ENCODE data around the gene CNTN5.

Gene CNTN5

GRCh38 chr11:99630629-99631028, 609.9 kb downstream of the CNTN5 start:
- DNase-seq (ENCODE audit: low spot score) = no peak

DNA sequence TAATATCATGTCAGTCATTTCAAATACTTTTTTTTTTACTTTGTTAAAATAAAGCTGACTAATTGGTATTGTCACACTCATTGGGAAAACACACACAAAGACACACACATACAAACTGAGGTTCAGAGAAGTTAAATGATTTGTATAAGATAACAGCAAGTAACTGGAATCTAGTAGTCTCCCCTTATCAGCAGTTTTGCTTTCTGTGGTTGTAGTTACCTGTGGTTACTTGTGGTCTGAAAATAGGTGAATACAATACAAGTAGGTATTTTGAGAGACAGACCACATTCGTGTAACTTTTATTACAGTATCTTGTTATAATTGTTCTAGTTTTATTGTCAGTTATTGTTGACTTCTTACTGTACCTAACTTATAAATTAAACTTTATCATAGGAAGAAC, 610.9 kb downstream of the CNTN5 start:
- no peak for DNase-seq (ENCODE audit: low spot score)

DNA sequence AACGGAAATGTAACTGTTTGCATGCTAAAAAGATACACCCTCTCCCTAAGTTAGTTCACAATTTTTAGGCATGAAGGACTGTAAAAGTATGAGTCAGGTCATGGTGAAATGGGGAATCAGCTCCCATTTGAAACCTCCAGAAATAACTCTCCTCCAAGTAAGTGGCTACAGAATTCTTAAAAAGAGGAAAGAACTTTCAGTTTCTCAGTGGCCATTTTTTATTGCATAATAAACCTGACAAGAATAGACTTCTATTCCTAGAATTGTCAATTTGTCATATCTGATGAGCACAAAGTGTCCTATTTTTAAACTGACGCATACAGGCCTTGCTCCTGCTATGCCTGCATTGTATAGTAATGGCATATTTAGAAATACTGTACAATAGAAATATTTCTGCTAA, 612.2 kb downstream of the CNTN5 start:
- DNase-seq (ENCODE audit: low spot score) = no peak

DNA sequence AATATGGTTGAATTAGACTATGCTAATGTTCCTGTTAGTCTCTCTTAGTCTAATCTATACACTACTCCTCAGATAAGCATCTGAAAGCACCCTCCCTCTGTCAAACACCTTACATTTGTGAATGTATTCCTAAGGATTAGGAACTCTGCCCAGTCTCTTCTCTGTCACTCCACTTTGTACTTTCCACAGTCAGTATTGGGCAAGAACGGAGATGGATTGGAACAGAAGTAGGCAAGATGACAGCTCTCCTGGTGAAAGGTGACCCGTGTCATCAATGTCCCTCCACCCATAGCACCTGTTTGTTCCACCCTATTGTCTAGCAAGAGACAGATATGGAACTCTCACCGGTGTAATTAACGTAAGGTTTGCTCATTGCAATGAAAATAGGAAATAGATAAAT, 613.8 kb downstream of the CNTN5 start:
- DNase-seq (ENCODE audit: low spot score) = no peak

DNA sequence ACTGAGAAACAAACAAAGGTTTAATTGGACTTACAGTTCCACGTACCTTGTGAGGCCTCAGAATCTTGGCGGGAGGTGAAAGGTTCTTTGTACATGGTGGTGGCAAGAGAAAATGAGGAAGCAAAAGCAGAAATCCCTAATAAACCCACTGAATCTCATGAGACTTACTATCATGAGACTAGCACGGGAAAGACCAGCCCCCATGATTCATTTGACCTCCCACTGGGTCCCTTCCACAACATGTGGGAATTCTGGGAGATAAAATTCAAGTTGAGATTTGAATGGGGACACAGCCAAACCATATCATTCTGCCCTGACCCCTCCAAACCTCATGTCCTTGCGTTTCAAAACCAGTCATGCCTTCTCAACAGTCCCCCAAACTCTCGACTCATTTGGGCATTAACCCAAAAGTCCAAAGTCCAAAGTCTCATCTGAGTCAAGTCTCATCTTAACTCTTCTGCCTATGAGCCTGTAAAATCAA, 617.4 kb downstream of the CNTN5 start:
- DNase-seq (ENCODE audit: low spot score) = no peak

GRCh38 chr11:99640671-99641070, 619.9 kb downstream of the CNTN5 start:
- DNase-seq (ENCODE audit: low spot score) = no peak

DNA sequence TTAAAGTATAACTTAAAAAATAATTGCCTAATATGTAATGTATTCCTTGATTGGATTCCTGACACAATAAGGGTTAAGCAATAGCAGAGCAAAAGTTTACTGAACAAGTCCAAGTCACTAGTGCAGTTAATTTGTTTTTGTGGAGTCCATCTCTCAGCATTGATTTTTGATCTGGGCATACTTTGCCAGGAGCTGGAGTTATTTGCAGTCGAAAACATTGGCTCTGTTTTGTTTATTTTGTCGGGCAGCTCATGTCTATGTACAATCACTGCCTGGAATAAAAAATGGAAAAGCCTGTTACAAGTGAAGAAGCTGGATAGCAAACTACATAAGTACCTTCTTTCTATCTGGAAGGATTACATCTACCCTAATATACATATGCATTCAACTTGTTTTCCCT, 625.2 kb downstream of the CNTN5 start:
- no peak for DNase-seq (ENCODE audit: low spot score)

- DNase-seq (ENCODE audit: low spot score) = no peak
Measured at GRCh38 chr11:99670067-99670676, 649.4 kb downstream of the CNTN5 start.

DNA sequence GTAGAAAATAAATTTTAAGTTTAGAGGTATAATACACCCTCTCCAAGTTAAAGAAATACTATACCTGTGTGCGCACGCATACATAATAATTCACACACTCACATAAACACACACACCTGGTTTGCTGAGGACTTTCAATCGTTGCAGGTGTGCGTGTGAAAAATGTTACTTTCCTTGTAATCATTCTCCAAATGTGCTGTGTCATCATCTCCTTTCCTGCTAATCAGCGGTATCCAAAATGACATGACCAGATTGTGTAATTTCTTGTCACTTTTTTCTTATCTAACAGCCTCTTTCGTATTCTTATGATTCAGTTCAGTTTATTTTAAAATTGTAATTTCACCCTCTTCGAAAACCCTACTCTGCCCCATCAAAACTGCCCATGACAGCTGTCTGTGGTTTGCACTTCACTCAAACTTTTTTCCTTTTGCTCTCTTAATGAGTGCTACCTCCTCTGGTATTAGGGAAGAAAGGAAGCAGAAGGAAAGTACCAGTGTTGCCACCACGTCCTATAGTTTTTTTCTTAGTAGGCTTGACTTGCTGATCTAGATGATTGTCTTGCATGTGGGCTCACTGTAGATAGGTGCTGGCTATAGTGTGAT, 651.2 kb downstream of the CNTN5 start:
- DNase-seq (ENCODE audit: low spot score) = no peak

GRCh38 chr11:99676292-99676691, 655.5 kb downstream of the CNTN5 start:
- DNase-seq (ENCODE audit: low spot score) = no peak

- DNase-seq (ENCODE audit: low spot score) = no peak
Measured at GRCh38 chr11:99682171-99682570, 661.4 kb downstream of the CNTN5 start.

DNA sequence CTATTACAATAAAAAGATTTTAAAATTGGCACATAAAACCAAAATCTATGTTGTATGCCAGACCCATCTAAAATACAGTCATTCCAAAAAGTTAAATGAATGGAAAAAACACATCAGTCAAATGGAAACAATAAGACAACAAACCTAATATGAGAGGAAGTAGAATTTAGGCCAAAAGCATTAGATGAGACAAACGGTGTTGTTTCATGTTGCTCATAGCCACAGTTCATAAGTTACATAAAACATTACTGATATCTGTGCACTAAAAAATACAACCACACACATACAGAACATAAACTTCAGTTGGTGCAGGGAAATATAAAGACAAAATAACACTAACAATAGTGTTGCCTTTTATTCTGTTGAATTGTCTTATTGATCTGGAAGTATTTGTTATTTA, 661.9 kb downstream of the CNTN5 start:
- DNase-seq (ENCODE audit: low spot score) = no peak

- DNase-seq (ENCODE audit: low spot score) = no peak
Measured at GRCh38 chr11:99683933-99684332, 663.2 kb downstream of the CNTN5 start.

DNA sequence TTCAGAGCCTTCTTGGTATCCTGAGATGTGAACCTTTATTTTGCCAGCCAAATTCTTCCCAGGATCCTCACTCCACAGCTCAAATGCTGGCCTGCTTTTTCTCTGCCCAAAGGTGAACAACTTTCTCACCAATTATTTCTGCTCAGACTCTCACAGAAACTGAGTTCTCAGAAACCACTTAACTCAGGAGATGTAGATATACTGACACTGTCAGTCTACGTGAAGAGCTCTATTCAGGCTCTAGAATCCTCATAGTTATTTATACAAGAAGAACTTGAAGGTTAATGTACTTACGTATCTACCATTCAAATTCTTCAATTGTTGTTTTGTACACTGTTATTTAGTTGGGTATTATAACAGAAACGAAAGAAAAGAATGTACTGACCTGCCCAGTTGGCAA, 666.1 kb downstream of the CNTN5 start:
- DNase-seq (ENCODE audit: low spot score) = no peak

GRCh38 chr11:99687320-99687719, 666.6 kb downstream of the CNTN5 start:
- DNase-seq (ENCODE audit: low spot score) = no peak

DNA sequence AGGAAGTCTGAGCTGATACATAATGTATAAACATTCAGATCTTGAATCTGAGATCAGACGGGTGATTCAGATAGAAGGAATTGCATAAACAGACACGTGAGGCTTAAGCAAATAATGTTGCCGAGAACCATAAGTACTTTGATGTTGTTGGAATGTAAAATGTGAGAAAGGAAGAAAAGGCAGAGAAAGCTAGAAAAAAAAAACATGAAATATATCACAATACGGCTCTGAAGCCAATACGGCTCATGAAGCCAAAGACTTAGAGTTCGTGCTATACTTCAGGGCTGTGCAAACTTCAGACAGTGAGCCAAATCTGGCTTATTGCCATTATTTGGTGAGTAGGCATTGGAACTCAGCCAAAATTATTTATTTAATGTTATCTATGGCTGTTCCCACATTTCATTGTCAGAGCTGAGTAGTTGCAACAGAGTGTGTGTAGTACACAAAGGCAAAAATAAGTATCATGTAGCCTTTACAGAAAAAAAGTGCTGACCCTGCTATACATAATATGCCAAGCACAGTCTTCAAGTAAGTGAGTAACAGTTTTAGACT, 673.3 kb downstream of the CNTN5 start:
- DNase-seq (ENCODE audit: low spot score) = no peak

- DNase-seq (ENCODE audit: low spot score) = no peak
Measured at GRCh38 chr11:99695106-99695505, 674.4 kb downstream of the CNTN5 start.

- no peak for DNase-seq (ENCODE audit: low spot score)
Measured at GRCh38 chr11:99706848-99707247, 686.1 kb downstream of the CNTN5 start.

GRCh38 chr11:99708928-99709672, 688.4 kb downstream of the CNTN5 start:
- no peak for DNase-seq (ENCODE audit: low spot score)

DNA sequence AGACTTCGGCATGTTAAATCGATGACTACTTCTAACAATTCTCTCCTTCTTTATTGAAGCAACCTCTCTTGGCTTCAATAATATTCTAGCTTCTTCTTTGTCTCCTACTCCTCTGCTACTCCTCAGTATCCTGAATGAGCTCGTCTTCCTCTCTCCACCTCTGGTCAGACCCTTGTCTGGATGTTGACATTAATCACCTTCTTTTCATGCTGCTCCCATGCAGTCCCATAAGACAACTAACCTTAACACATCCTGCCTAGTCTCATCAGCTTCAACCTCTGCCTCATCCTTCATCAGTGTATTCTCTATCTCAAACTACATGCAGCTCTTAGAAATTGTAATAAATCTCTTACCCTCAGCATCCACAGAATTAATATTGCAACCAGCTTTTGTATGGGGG, 695.6 kb downstream of the CNTN5 start:
- no peak for DNase-seq (ENCODE audit: low spot score)

GRCh38 chr11:99718291-99718690, 697.5 kb downstream of the CNTN5 start:
- DNase-seq (ENCODE audit: low spot score) = no peak

GRCh38 chr11:99739464-99740089, 718.8 kb downstream of the CNTN5 start:
- no peak for DNase-seq (ENCODE audit: low spot score)

DNA sequence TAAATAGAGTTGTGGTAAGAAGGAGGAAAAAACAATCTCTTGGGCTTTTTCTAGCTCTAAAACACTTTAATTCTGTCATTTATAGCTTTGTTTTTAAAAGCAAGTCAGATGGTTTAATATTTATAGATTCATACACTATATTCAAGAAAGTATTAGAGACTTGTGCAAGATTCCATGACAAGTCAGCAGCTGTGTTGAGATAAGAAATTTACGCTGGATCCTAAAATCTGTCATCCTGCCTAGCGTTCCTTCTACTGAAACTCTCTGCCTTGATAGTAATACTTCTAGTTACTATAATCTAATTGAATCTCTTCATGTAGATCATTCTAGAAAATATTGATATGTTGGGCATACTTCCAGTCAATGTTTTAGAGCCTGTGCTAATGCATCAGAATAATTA, 721.8 kb downstream of the CNTN5 start:
- no peak for DNase-seq (ENCODE audit: low spot score)

Measured in germinal center (tissue), 1 donor.